ENCODE measurements around the gene MIAT. TPM values are rescaled to one million over a fixed set of nuclear protein-coding genes. Genes with fewer than 3 reads are reported as not detected.
A peak's percentile ranks its signal among the peaks of the same experiment; 100 is the strongest.

MIAT gene
- total and polyA plus RNA-seq, 9 of the 15 experiments (the other 6 are each of a cell fraction or from before 2014, with no cell fraction given) = 0.03 to 0.93 (median 0.34) TPM

GRCh38 chr22:26658671-26659478, 1.5 kb downstream of the MIAT start (continued):
- TF ChIP-seq ZNF263 (CRISPR knock-in tag; IDR thresholded peaks at IDR 0.05; ENCODE audit: borderline replicate concordance) (peak; percentile 84), ESRRB (CRISPR knock-in tag; IDR thresholded peaks at IDR 0.05; ENCODE audit: borderline replicate concordance) (no peak), CBX5 (IDR thresholded peaks at IDR 0.05; ENCODE audit: borderline replicate concordance, low read depth) (no peak), FOXO4 (CRISPR knock-in tag; IDR thresholded peaks at IDR 0.05) (no peak), L3MBTL2 (IDR thresholded peaks at IDR 0.05) (peak; percentile 56), ATF3 (IDR thresholded peaks at IDR 0.05) (peak; percentile 92), ATF3 (CRISPR knock-in tag; conservative IDR thresholded peaks at IDR 0.05) (no peak; the same call in 1 of the 2 replicates), ZNF589 (CRISPR knock-in tag; IDR thresholded peaks at IDR 0.05; ENCODE audit: low read depth) (no peak), RHOXF2B (CRISPR knock-in tag; conservative IDR thresholded peaks at IDR 0.05) (no peak), ZKSCAN8 (CRISPR knock-in tag; IDR thresholded peaks at IDR 0.05) (no peak), DPF2 (IDR thresholded peaks at IDR 0.05) (peak; percentile 79), NRF1 (conservative IDR thresholded peaks at IDR 0.05 in 1 of 2, IDR thresholded peaks at IDR 0.05 in 1 of 2) (peak; percentile 51 to 60), SOX6 (IDR thresholded peaks at IDR 0.05) (peak; percentile 32; the same call in 1 of the 2 replicates), ZNF354B (CRISPR knock-in tag; IDR thresholded peaks at IDR 0.05) (no peak), STAT5A (IDR thresholded peaks at IDR 0.05; ENCODE audit: borderline replicate concordance, low read length) (no peak), PBX2 (CRISPR knock-in tag; IDR thresholded peaks at IDR 0.05; ENCODE audit: low read depth) (peak; percentile 72), PBX2 (tag; conservative IDR thresholded peaks at IDR 0.05; ENCODE audit: low read depth) (peak; percentile 89), KDM1A (IDR thresholded peaks at IDR 0.05) (peak; percentile 43 to 59; a peak in 2 of 4 replicates), FIP1L1 (IDR thresholded peaks at IDR 0.05; ENCODE audit: low read depth, low read length, poor library complexity, severe bottlenecking) (no peak), ZNF551 (CRISPR knock-in tag; IDR thresholded peaks at IDR 0.05) (no peak), RB1 (IDR thresholded peaks at IDR 0.05; ENCODE audit: low read depth) (peak; percentile 23; the same call in 1 of the 2 replicates), HDAC6 (IDR thresholded peaks at IDR 0.05; ENCODE audit: low read depth, low read length) (no peak), GABPA (tag; conservative IDR thresholded peaks at IDR 0.05; ENCODE audit: low read depth) (no peak), ATF7 (IDR thresholded peaks at IDR 0.05) (peak; percentile 67), PKNOX1 (IDR thresholded peaks at IDR 0.05) (peak; percentile 97)
